Karpas-422 (cell line): ENCODE data around the gene DBP. TPM values are rescaled to one million over a fixed set of nuclear protein-coding genes. Genes with fewer than 3 reads are reported as not detected.

Experiments
- DNase-seq: peaks from one replicate; pipeline ENCODE4 v3.0.0-alpha.2; 2015
- H2AFZ ChIP-seq: fragments of 200-600 bp; sonication (generic); 2 replicates; pipeline ENCODE4 v1.6.1; 2014; ENCODE audit warnings: antibody characterized with exemption, low read length, mixed read lengths
- H3K27ac ChIP-seq: fragments of 200-600 bp; sonication (generic); 2 replicates; pipeline ENCODE4 v1.5.1; 2014; ENCODE audit warnings: mild to moderate bottlenecking, low read length, moderate library complexity
- H3K27me3 ChIP-seq: fragments of 200-600 bp; sonication (generic); 2 replicates; pipeline ENCODE4 v1.6.1; 2014; ENCODE audit warnings: low read length, mixed read lengths
- H3K36me3 ChIP-seq: fragments of 200-600 bp; sonication (generic); 2 replicates; pipeline ENCODE4 v1.6.1; 2014; ENCODE audit warnings: low read length, mixed read lengths; ENCODE audit not compliant: insufficient read depth
- H3K4me1 ChIP-seq: fragments of 200-600 bp; sonication (generic); 2 replicates; pipeline ENCODE4 v1.6.1; 2014; ENCODE audit warnings: mild to moderate bottlenecking, low read length, mixed read lengths
- H3K4me2 ChIP-seq: fragments of 200-600 bp; sonication (generic); 2 replicates; pipeline ENCODE4 v1.6.1; 2014; ENCODE audit warnings: low read length, low read depth, mild to moderate bottlenecking; ENCODE audit not compliant: poor library complexity, severe bottlenecking
- H3K4me3 ChIP-seq: fragments of 200-600 bp; sonication (generic); 2 replicates; pipeline ENCODE4 v1.5.1; 2014; ENCODE audit warnings: mild to moderate bottlenecking, antibody characterized with exemption, low read length, mixed read lengths
- H3K79me2 ChIP-seq: fragments of 200-600 bp; sonication (generic); 2 replicates; pipeline ENCODE4 v1.6.1; 2014; ENCODE audit warnings: mild to moderate bottlenecking, low read length, mixed read lengths
- H3K9ac ChIP-seq: fragments of 200-600 bp; sonication (generic); 2 replicates; pipeline ENCODE4 v1.6.0; 2014; ENCODE audit warnings: low read length
- H3K9me2 ChIP-seq: fragments of 200-600 bp; sonication (generic), shearing (Covaris generic); replicated peaks from 2 replicates; pipeline ENCODE4 v1.6.0; 2014; ENCODE audit warnings: mild to moderate bottlenecking, low read length, moderate library complexity; ENCODE audit not compliant: insufficient read depth
- H3K9me3 ChIP-seq: fragments of 300-700, 200-600 bp; sonication (generic); 2 replicates; pipeline ENCODE4 v1.6.1; 2014; ENCODE audit warnings: low read length, mixed read lengths
- H4K20me1 ChIP-seq: fragments of 200-600 bp; sonication (generic); 2 replicates; pipeline ENCODE4 v1.6.1; 2014; ENCODE audit warnings: mild to moderate bottlenecking, antibody characterized with exemption, low read length, low read depth; ENCODE audit not compliant: insufficient read depth
- total RNA-seq: library from RNA; depleted of rRNA; stranded (reverse); fragments of >200 nt; shearing (Covaris generic); gene quantifications from 2 replicates; pipeline ENCODE4 v1.2.3, GENCODE V29; 2014; ENCODE audit warnings: low replicate concordance

Gene DBP
- total RNA-seq, 1 experiment from 2014 or later: 8.5 TPM

DNA sequence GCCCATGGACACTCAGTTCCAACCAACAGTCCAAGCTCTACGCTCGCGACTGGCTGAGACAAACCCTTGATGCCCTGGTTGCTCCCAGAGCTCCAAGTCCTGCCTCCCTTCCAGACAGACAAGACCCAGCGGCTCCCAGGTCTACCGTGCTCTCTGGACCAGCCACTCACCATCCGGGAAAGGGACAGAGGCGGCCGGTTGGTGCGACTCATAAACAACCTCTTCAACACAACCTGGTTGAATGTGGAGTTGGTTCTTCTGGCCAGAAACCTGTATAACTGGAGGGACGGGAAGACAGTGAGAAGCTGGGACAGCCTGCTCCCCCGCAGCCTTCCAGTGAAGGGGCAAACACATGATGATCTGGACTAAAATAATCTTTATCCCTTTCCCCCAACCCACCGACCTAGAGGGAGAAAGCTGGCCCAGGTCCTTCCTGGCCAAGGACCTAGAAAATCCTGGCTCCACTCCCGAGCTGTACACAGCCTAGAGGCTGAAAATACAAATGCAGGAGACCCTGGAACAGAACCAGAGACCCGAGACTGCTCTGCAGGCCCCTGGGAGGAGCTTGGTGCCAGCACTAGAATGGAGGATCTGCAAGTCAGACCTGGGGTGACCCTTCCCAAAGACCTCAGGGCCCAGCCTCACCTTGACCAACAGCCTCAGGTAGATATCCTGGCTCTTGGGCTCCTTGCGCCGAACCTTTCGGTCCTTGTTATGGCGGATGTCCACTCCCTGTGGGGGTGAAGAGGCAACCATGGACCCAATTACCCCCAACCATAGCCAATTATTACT, 19.8 kb downstream of the DBP start:
- H3K9me2 ChIP-seq: no peaks in the 10 kb centered on the region
- peaks cover 32% of the 10 kb centered on the region for H3K4me1 ChIP-seq
- peaks cover 39% of the 10 kb centered on the region for H3K79me2 ChIP-seq
- H4K20me1 ChIP-seq: peaks cover 25% of the 10 kb centered on the region
- no peak for DNase-seq
- peak overlapping the region; percentile 98 for H3K9ac ChIP-seq
- peak overlapping the region; percentile 95 for H3K4me2 ChIP-seq
- H3K36me3 ChIP-seq: peaks cover 37% of the 10 kb centered on the region
- peak overlapping the region; percentile 88; the same call in 1 of the 2 replicates for H3K27ac ChIP-seq
- no peak overlapping the region for H2AFZ ChIP-seq
- H3K27me3 ChIP-seq: no peaks in the 10 kb centered on the region
- peak overlapping the region; percentile 93 for H3K4me3 ChIP-seq
- no peaks in the 10 kb centered on the region for H3K9me3 ChIP-seq

DNA sequence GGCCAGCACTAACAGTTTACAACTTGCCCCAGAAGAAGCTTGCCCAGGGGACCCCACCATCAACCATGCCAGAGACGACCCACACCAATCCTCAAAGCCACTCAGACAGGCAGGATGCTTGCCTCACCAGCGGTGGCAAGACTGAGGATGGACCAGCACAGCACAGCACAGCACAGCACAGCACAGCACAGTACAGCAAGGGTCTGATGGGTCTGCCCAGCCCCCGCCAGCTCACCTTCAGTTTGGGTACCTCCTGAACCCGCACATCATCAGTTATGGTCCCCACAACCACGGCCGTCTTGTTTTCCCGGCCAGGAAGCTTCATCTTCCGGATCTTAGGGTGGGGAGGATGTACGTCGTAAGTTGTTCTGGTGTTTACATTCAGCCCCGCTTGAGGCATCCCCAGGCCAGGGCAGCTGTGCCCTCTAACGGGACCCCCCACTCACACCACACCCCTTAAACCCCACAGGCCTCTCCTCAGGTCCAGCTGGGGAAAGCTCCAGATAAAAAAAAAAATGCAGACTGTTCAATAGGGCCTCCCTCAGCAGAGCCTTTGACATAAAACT, 20.6 kb downstream of the DBP start:
- DNase-seq: no peak
- H3K4me1 ChIP-seq: peaks cover 29% of the 10 kb centered on the region
- H3K27ac ChIP-seq: no peak overlapping the region
- H3K4me3 ChIP-seq: no peak overlapping the region
- H3K9me2 ChIP-seq: no peaks in the 10 kb centered on the region
- H3K36me3 ChIP-seq: peaks cover 37% of the 10 kb centered on the region
- no peak overlapping the region for H2AFZ ChIP-seq
- peaks cover 39% of the 10 kb centered on the region for H3K79me2 ChIP-seq
- H3K27me3 ChIP-seq: no peaks in the 10 kb centered on the region
- H3K9me3 ChIP-seq: no peaks in the 10 kb centered on the region
- no peak overlapping the region; the same call in 1 of the 2 replicates for H3K9ac ChIP-seq
- H3K4me2 ChIP-seq: peak overlapping the region; percentile 95
- peaks cover 25% of the 10 kb centered on the region for H4K20me1 ChIP-seq

DNA sequence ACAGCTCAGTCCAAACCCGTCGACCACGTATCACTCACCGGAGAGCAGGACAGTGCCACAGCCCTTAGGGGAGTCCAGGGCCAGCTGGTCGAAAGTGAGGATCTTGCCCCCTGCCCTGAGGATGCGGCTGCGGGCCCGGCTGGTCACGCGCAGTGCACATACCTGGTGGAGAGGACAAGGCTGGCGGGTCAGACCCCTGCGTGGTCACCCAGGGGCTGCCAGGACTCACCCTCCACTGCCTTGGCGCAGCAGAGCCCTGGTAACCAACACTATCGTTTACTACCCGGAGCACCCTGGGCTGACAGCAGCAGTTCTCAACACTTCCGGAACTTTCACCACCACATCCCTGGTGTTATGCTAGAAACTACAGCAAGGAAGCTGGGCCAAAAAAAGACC, 21.1 kb downstream of the DBP start:
- H3K4me3 ChIP-seq: no peak overlapping the region
- H3K9ac ChIP-seq: no peak overlapping the region
- no peak for DNase-seq
- peaks cover 25% of the 10 kb centered on the region for H4K20me1 ChIP-seq
- peaks cover 25% of the 10 kb centered on the region for H3K4me1 ChIP-seq
- no peaks in the 10 kb centered on the region for H3K27me3 ChIP-seq
- no peak overlapping the region for H3K27ac ChIP-seq
- peaks cover 37% of the 10 kb centered on the region for H3K36me3 ChIP-seq
- no peak overlapping the region for H3K4me2 ChIP-seq
- no peak overlapping the region for H2AFZ ChIP-seq
- peaks cover 39% of the 10 kb centered on the region for H3K79me2 ChIP-seq
- no peaks in the 10 kb centered on the region for H3K9me2 ChIP-seq
- no peaks in the 10 kb centered on the region for H3K9me3 ChIP-seq

- Histone ChIP-seq H3K4me1 (peaks cover 24% of the 10 kb centered on the region), H3K9me3 (no peaks in the 10 kb centered on the region), H3K9ac (no peak overlapping the region), H3K4me3 (no peak overlapping the region), H3K4me2 (no peak overlapping the region), H3K79me2 (peaks cover 36% of the 10 kb centered on the region), H3K27ac (no peak overlapping the region), H3K27me3 (no peaks in the 10 kb centered on the region), H3K36me3 (peaks cover 37% of the 10 kb centered on the region), H3K9me2 (no peaks in the 10 kb centered on the region), H2AFZ (no peak overlapping the region), H4K20me1 (peaks cover 25% of the 10 kb centered on the region)
- DNase-seq: no peak
Measured at GRCh38 chr19:48615231-48616040, 21.7 kb downstream of the DBP start.

GRCh38 chr19:48614436-48615230, 22.5 kb downstream of the DBP start, which contains the start of gene FAM83E:
FAM83E (minus strand) TSS chr19:48615076; CDS start chr19:48613372, 1,704 bp downstream.
- Histone ChIP-seq H3K4me2 (no peak within 1 kb of the TSS), H3K4me3 (no peak within 1 kb of the TSS), H3K9me3 (no peaks in the 10 kb centered on the region), H3K27me3 (no peaks in the 10 kb centered on the region), H3K79me2 (peaks cover 28% of the 10 kb centered on the region), H3K9me2 (no peaks in the 10 kb centered on the region), H3K27ac (no peak within 1 kb of the TSS), H3K9ac (no peak within 1 kb of the TSS), H4K20me1 (peaks cover 25% of the 10 kb centered on the region), H3K4me1 (peaks cover 18% of the 10 kb centered on the region), H3K36me3 (peaks cover 37% of the 10 kb centered on the region), H2AFZ (no peak within 1 kb of the TSS)
- DNase-seq: peak; percentile 70

DNA sequence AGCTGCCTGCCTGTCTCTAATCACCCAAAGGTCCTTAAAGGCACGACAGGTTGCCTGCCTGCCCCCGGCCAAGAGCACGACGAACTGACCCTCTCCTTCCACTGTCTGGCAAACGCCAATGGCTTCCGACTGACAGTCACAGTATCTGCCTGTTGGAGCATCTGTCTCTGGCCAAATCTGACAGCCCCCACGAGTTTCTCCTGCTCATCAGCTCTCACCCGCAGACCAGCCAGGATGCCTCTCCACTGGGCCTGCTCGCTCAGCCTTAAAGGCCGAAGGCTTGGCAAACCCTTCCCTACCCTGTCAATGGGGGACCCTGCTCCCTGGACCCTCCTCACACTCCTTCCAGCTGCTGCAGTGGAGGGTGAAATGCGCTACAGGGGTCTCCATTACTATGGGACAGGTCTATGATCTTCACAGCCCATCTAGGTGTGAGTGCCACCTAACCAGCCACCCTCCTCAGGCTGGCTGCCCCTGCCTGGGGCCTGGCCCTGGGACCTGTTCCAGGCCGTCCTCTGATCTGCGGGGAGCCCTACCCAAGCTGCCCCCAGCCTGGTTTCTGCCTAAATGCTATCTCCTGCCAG, 23.2 kb downstream of the DBP start:
- no peaks in the 10 kb centered on the region for H3K27me3 ChIP-seq
- H3K9ac ChIP-seq: no peak overlapping the region

DNA sequence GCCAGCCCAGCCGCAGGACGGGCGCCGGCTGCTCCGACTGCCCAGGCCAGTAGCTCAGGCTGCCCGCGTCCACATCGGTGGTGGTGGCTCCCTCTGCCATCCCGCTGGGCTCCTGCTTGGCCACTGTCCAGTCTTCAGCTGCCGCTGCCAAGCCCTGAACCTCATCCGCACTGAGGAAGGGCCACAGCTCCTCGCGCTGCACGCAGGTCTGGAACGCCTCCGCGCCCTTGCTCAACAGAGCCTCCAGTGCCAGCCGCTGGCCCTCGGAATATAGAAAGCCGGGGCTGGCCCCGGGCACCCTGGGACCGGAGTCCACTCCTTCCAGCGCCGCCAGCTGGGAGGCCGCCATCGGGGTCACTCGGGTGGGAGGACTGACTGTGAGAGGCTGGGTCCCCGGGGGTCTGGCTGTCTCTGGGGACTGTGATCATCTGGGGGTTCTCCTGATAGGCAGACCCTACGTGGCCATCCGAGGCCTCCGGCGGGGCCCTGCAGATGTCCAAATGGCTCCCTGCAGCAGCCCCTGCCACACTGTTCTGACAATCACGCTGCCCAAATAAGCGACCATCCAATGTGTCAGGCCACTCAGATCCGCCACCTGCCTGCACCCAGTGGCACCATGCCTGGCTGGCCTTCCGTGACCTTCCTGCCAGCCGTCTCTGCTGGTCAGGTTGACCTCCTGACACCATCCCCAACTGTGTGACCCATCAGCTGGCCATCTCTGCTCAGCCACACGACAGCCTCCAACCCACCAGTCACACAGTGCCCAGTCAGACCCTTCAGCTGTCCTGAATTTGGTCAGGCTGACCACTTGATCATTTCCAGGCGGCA, 23.9 kb downstream of the DBP start:
- H3K4me3 ChIP-seq: no peak overlapping the region
- H4K20me1 ChIP-seq: peaks cover 19% of the 10 kb centered on the region
- H2AFZ ChIP-seq: no peak overlapping the region
- H3K9me3 ChIP-seq: no peaks in the 10 kb centered on the region
- peak; percentile 63 for DNase-seq
- peaks cover 20% of the 10 kb centered on the region for H3K4me1 ChIP-seq
- peaks cover 32% of the 10 kb centered on the region for H3K36me3 ChIP-seq
- H3K9ac ChIP-seq: no peak overlapping the region
- peaks cover 18% of the 10 kb centered on the region for H3K79me2 ChIP-seq
- H3K27ac ChIP-seq: no peak overlapping the region
- no peaks in the 10 kb centered on the region for H3K27me3 ChIP-seq
- no peaks in the 10 kb centered on the region for H3K9me2 ChIP-seq
- H3K4me2 ChIP-seq: no peak overlapping the region

More for the DNA sequence above, 23.2 kb downstream of the DBP start:
- H3K9me2 ChIP-seq: no peaks in the 10 kb centered on the region
- no peak overlapping the region for H3K4me3 ChIP-seq
- H3K4me2 ChIP-seq: no peak overlapping the region
- H2AFZ ChIP-seq: no peak overlapping the region
- no peak for DNase-seq
- peaks cover 19% of the 10 kb centered on the region for H3K4me1 ChIP-seq
- peaks cover 25% of the 10 kb centered on the region for H3K79me2 ChIP-seq
- H3K36me3 ChIP-seq: peaks cover 37% of the 10 kb centered on the region
- no peaks in the 10 kb centered on the region for H3K9me3 ChIP-seq
- H4K20me1 ChIP-seq: peaks cover 25% of the 10 kb centered on the region
- H3K27ac ChIP-seq: no peak overlapping the region
